Measurements from ENCODE around the gene TTC9. TPM values are rescaled to one million over a fixed set of nuclear protein-coding genes. Genes with fewer than 3 reads are reported as not detected.

Gene TTC9
- total RNA-seq (2022; extraction: Qiagen RNA extraction), result 1.9 to 2.4 TPM (median 2.2 TPM) in 5 replicates

GRCh38 chr14:70641548-70642302 is at the start of gene TTC9:
TTC9 (plus strand) TSS chr14:70641916; CDS start chr14:70642130, 214 bp downstream.

GRCh38 chr14:70600382-70601157 is 41.1 kb upstream of the TTC9 start, which contains the start of gene MED6:
MED6 (minus strand) TSS chr14:70600655; CDS start chr14:70600637, 18 bp downstream.

Other genes with a start within 250 kb of the TTC9 start
- 8.2 to 11.7 TPM (median 11.2 TPM) in 5 replicates for gene SYNJ2BP, start 224.8 kb upstream of the TTC9 start, total RNA-seq (2022; extraction: Qiagen RNA extraction)
- 0.03 TPM in 1 of 5 replicates, not detected in the others for gene ADAM21, start 189.7 kb upstream of the TTC9 start, total RNA-seq (2022; extraction: Qiagen RNA extraction)
- gene ADAM20, start 106.9 kb upstream of the TTC9 start, total RNA-seq (2022; extraction: Qiagen RNA extraction), result not detected in 5 replicates
- gene MED6, start 41.3 kb upstream of the TTC9 start, total RNA-seq (2022; extraction: Qiagen RNA extraction), result 40.2 to 57.7 TPM (median 43.2 TPM) in 5 replicates
- 3.6 to 5.6 TPM (median 4.8 TPM) in 5 replicates for gene MAP3K9, start 167.6 kb downstream of the TTC9 start, total RNA-seq (2022; extraction: Qiagen RNA extraction)